ENCODE results near the gene MYZAP.

The MYZAP gene

GRCh38 chr15:57591822-57592367, at the start of gene MYZAP:
Gene MYZAP, plus strand, starts transcription at chr15:57591904. Its CDS starts 131 bp downstream, at chr15:57592035.
- no peak for DNase-seq (ENCODE audit: low read depth)

GRCh38 chr15:57542505-57542817, 49.2 kb upstream of the MYZAP start:
- DNase-seq (ENCODE audit: low read depth), result no peak

GRCh38 chr15:57544848-57545480, 46.7 kb upstream of the MYZAP start:
- no peak for DNase-seq (ENCODE audit: low read depth)

GRCh38 chr15:57545995-57546394, 45.7 kb upstream of the MYZAP start:
- DNase-seq (ENCODE audit: low read depth), result no peak

GRCh38 chr15:57547243-57547755, 44.4 kb upstream of the MYZAP start:
- no peak for DNase-seq (ENCODE audit: low read depth)

GRCh38 chr15:57548351-57548750, 43.4 kb upstream of the MYZAP start:
- no peak for DNase-seq (ENCODE audit: low read depth)

- no peak for DNase-seq (ENCODE audit: low read depth)
Observed at GRCh38 chr15:57548835-57549234, 42.9 kb upstream of the MYZAP start.

- DNase-seq (ENCODE audit: low read depth), result no peak
Observed at GRCh38 chr15:57549935-57550334, 41.8 kb upstream of the MYZAP start.

- no peak for DNase-seq (ENCODE audit: low read depth)
Observed at GRCh38 chr15:57550640-57551039, 41.1 kb upstream of the MYZAP start.

- peak; percentile 77 for DNase-seq (ENCODE audit: low read depth)
Observed at GRCh38 chr15:57551715-57552677, 39.7 kb upstream of the MYZAP start.

- no peak for DNase-seq (ENCODE audit: low read depth)
Observed at GRCh38 chr15:57552678-57553334, 38.9 kb upstream of the MYZAP start.

- DNase-seq (ENCODE audit: low read depth), result no peak
Observed at GRCh38 chr15:57553526-57553925, 38.2 kb upstream of the MYZAP start.

GRCh38 chr15:57554063-57554811, 37.5 kb upstream of the MYZAP start:
- no peak for DNase-seq (ENCODE audit: low read depth)

- no peak for DNase-seq (ENCODE audit: low read depth)
Observed at GRCh38 chr15:57554812-57555179, 36.9 kb upstream of the MYZAP start.

GRCh38 chr15:57555270-57555669, 36.4 kb upstream of the MYZAP start:
- no peak for DNase-seq (ENCODE audit: low read depth)

- DNase-seq (ENCODE audit: low read depth), result no peak
Observed at GRCh38 chr15:57556040-57556439, 35.7 kb upstream of the MYZAP start.

GRCh38 chr15:57557267-57557666, 34.4 kb upstream of the MYZAP start:
- DNase-seq (ENCODE audit: low read depth), result no peak

GRCh38 chr15:57557810-57558209, 33.9 kb upstream of the MYZAP start:
- DNase-seq (ENCODE audit: low read depth), result no peak

GRCh38 chr15:57559875-57560274, 31.8 kb upstream of the MYZAP start:
- no peak for DNase-seq (ENCODE audit: low read depth)

- peak; percentile 77 for DNase-seq (ENCODE audit: low read depth)
Observed at GRCh38 chr15:57561041-57561711, 30.5 kb upstream of the MYZAP start.

GRCh38 chr15:57562196-57562769, 29.4 kb upstream of the MYZAP start:
- DNase-seq (ENCODE audit: low read depth), result no peak

Data from HS-5 (cell line).